ENCODE measurements around the gene CLDN11. TPM values are rescaled to one million over a fixed set of nuclear protein-coding genes. Genes with fewer than 3 reads are reported as not detected.

CLDN11 gene
- total and polyA plus RNA-seq, 2 of the 8 experiments (the other 6 are each of a cell fraction or from before 2014, with no cell fraction given): 4.8 to 12.5 TPM

- ChIA-PET CTCF (ENCODE audit: partially characterized antibody) (interaction anchor here (0.6 to 1.8 kb wide), 4 partner anchors 10 to 1401 kb away, joined by 3 to 6 read pairs (median 3); no protein-coding TSS in a partner anchor), POLR2A (ENCODE audit: partially characterized antibody) (no interaction called here)
- H2BK120ac ChIP-seq (replicated peaks; ENCODE audit: low read depth, low read length): no peak overlapping the region
- H3K23ac ChIP-seq (ENCODE audit: insufficient read length): no peak overlapping the region
- H3K79me1 ChIP-seq (ENCODE audit: low read depth, low read length): no peaks in the 10 kb centered on the region
- H2BK12ac ChIP-seq (ENCODE audit: low read depth, low read length): no peak overlapping the region
- no peak for DNase-seq (ENCODE audit: low read depth in 1 of 2, low spot score in 2 of 2)
- peaks cover 0 to 8% (median 0%) of the 10 kb centered on the region in 4 experiments; a peak in 2 of 7 replicates for H3K4me1 ChIP-seq (replicated peaks in 1 of 4; ENCODE audit: control insufficient read depth in 3 of 4, insufficient read depth in 4 of 4, low read length in 3 of 4)
- H2BK5ac ChIP-seq (ENCODE audit: low read depth, low read length): no peak overlapping the region
- no peak overlapping the region for H2BK20ac ChIP-seq (ENCODE audit: low read length)
- H3K18ac ChIP-seq (ENCODE audit: extremely low read depth, low read length): no peak overlapping the region
- H3K27me3 ChIP-seq (replicated peaks in 1 of 4; ENCODE audit: control insufficient read depth in 3 of 4, extremely low read depth in 1 of 4, insufficient read depth in 3 of 4, low read length in 3 of 4): no peaks in the 10 kb centered on the region; a peak in 1 of 7 replicates
- no peak overlapping the region for H4K5ac ChIP-seq (ENCODE audit: insufficient read length, low read depth, low read length)
- no peaks in the 10 kb centered on the region; the same call in 1 of the 2 replicates for H3K23me2 ChIP-seq (ENCODE audit: low read depth, low read length)
- no peak overlapping the region for H3K27ac ChIP-seq (ENCODE audit: low read depth, low read length)
- no peaks in the 10 kb centered on the region for H3K36me3 ChIP-seq (ENCODE audit: control insufficient read depth in 2 of 4, insufficient read depth in 4 of 4, low read length in 3 of 4)
- H4K20me1 ChIP-seq (replicated peaks in 1 of 2; ENCODE audit: control insufficient read depth in 1 of 2, insufficient read depth in 2 of 2, low read length in 2 of 2): no peaks in the 10 kb centered on the region
- H2AFZ ChIP-seq (ENCODE audit: low read length): no peak overlapping the region
- H3K4ac ChIP-seq (replicated peaks; ENCODE audit: insufficient read length, low read depth, low read length): no peak overlapping the region
- no peak overlapping the region for H3K9ac ChIP-seq (replicated peaks in 1 of 4; ENCODE audit: extremely low read depth in 1 of 4, low read depth in 3 of 4, low read length in 3 of 4)
- no peak overlapping the region for H3K14ac ChIP-seq (ENCODE audit: insufficient read length)
- no peak overlapping the region for H4K91ac ChIP-seq (replicated peaks; ENCODE audit: insufficient read length, low read length)
- H3K4me3 ChIP-seq (ENCODE audit: extremely low read depth in 1 of 4, insufficient read depth in 2 of 4, low read depth in 3 of 4, low read length in 4 of 4): no peak overlapping the region
- H3K4me2 ChIP-seq (ENCODE audit: insufficient read depth in 1 of 2, low read depth in 2 of 2, low read length in 2 of 2): no peak overlapping the region
- H2BK15ac ChIP-seq (ENCODE audit: low read length): no peak overlapping the region
- H4K8ac ChIP-seq (ENCODE audit: extremely low read depth, insufficient read depth, low read length): no peak overlapping the region
- H3K79me2 ChIP-seq (ENCODE audit: control insufficient read depth in 1 of 2, insufficient read depth in 2 of 2, low read length in 2 of 2): no peaks in the 10 kb centered on the region
- no peaks in the 10 kb centered on the region for H3K9me3 ChIP-seq (ENCODE audit: insufficient read depth in 2 of 2, low read depth in 1 of 2, low read length in 1 of 2)
- 91% methylated on average over 2 of the region's 2 CpGs; no CpG with 5 or more reads in 1 of the 2 experiments for WGBS, 2 experiments (ENCODE audit: extremely low coverage in 1 of 2, insufficient coverage in 1 of 2, insufficient read length in 1 of 2, insufficient replicate concordance in 2 of 2, low coverage in 1 of 2, low lambda C conversion rate in 2 of 2, missing lambda C conversion rate in 1 of 2)
- H3K56ac ChIP-seq (replicated peaks; ENCODE audit: insufficient read length, low read depth, low read length): no peak overlapping the region
- no peak for FAIRE-seq
- no peak overlapping the region for H2AK5ac ChIP-seq (ENCODE audit: low read depth, low read length)
- no peak for TF ChIP-seq PHF8 (conservative IDR thresholded peaks at IDR 0.05; ENCODE audit: low read depth, low read length)
- no peak for TF ChIP-seq MAFK (IDR thresholded peaks at IDR 0.05; ENCODE audit: low read depth, low read length)
- no peak for TF ChIP-seq GTF2F1 (IDR thresholded peaks at IDR 0.05; ENCODE audit: borderline replicate concordance, low read depth, low read length)
- TF ChIP-seq ATF3 (IDR thresholded peaks at IDR 0.05; ENCODE audit: insufficient read depth, low read depth, low read length): no peak
- TF ChIP-seq CHD2 (IDR thresholded peaks at IDR 0.05; ENCODE audit: low read length): no peak
- no peak for TF ChIP-seq CTCF (IDR thresholded peaks at IDR 0.05; ENCODE audit: control extremely low read depth in 1 of 3, insufficient read depth in 1 of 3, low read depth in 1 of 3, low read length in 3 of 3)
- no peak for TF ChIP-seq SIRT6 (IDR thresholded peaks at IDR 0.05; ENCODE audit: low read length)
- no peak for TF ChIP-seq TAF7 (optimal IDR thresholded peaks at IDR 0.05; ENCODE audit: borderline replicate concordance, low read depth, low read length)
- TF ChIP-seq HDAC2 (IDR thresholded peaks at IDR 0.05; ENCODE audit: borderline replicate concordance in 1 of 2, low read depth in 2 of 2, low read length in 2 of 2): no peak
- no peak for TF ChIP-seq FOSL1 (IDR thresholded peaks at IDR 0.05; ENCODE audit: insufficient read depth, low read depth, low read length)
- no peak for TF ChIP-seq ASH2L (IDR thresholded peaks at IDR 0.05; ENCODE audit: low read length)
These were observed 9.4 kb downstream of the CLDN11 start for GRCh38 chr3:170428095-170428494.

All from H1 (cell line).